ENCODE measurements around the gene C9orf40. TPM values are rescaled to one million over a fixed set of nuclear protein-coding genes. Genes with fewer than 3 reads are reported as not detected.

C9orf40 gene
- total RNA-seq, 3 donors from 2014 or later (not counting 1 experiment from before 2014, with no cell fraction given): 1.8 to 3.9 (median 3.6) TPM

DNA sequence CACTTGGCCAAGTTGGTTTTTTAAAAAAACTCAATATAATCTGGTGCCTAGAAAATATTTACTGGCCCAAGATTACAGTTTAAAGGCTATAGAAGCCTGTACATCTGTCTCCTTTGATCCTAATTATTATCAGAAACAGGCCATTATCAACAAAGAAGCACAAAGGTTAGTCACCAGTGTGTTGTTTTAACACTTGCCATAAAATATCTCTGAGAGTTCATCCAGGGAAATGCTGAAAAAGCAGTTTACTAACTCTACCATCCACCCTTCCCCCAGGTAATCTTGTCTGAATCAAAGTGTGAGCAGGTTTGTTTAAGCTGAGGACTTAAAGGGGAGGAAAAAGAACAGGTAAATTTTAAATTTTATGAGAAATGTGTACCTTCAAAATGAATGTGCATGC is 51.7 kb downstream of the C9orf40 start:
- Histone ChIP-seq H3K4me3 (ENCODE audit: low read length) (no peak overlapping the region), H3K27me3 (ENCODE audit: control insufficient read depth, insufficient read depth, low read length) (no peaks in the 10 kb centered on the region), H3K4me1 (ENCODE audit: control insufficient read depth, insufficient read depth, low read length) (no peaks in the 10 kb centered on the region), H3K27ac (ENCODE audit: low read length) (no peak overlapping the region), H3K36me3 (ENCODE audit: control insufficient read depth, insufficient read depth, low read length) (no peaks in the 10 kb centered on the region), H3K9me3 (ENCODE audit: control insufficient read depth, insufficient read depth, low read length) (no peaks in the 10 kb centered on the region)
- intact Hi-C loops (cut with micrococcal nuclease): no loop called here
- Mint-ChIP-seq H3K4me3 (no peak overlapping the region), H3K27me3 (ENCODE audit: low read depth in 2 of 2) (peaks cover 6 to 14% of the 10 kb centered on the region in 2 donors), H3K36me3 (no peaks in the 10 kb centered on the region), H3K9me3 (no peaks in the 10 kb centered on the region), H3K27ac (no peak overlapping the region), H3K4me1 (no peaks in the 10 kb centered on the region)
- no peak for DNase-seq
- TF ChIP-seq, protein P1, sequence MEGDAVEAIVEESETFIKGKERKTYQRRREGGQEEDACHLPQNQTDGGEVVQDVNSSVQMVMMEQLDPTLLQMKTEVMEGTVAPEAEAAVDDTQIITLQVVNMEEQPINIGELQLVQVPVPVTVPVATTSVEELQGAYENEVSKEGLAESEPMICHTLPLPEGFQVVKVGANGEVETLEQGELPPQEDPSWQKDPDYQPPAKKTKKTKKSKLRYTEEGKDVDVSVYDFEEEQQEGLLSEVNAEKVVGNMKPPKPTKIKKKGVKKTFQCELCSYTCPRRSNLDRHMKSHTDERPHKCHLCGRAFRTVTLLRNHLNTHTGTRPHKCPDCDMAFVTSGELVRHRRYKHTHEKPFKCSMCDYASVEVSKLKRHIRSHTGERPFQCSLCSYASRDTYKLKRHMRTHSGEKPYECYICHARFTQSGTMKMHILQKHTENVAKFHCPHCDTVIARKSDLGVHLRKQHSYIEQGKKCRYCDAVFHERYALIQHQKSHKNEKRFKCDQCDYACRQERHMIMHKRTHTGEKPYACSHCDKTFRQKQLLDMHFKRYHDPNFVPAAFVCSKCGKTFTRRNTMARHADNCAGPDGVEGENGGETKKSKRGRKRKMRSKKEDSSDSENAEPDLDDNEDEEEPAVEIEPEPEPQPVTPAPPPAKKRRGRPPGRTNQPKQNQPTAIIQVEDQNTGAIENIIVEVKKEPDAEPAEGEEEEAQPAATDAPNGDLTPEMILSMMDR (IDR thresholded peaks at IDR 0.05): no peak
- no peak for ATAC-seq

Other genes with a start within 250 kb of the C9orf40 start
- gene TRPM6, start 65.0 kb downstream of the C9orf40 start, total RNA-seq: 10 to 100 TPM in 1 of 3 donors, under 1 TPM in 1, not detected in 1; 0.36 to 12.8 TPM
- gene CARNMT1, start 75.4 kb upstream of the C9orf40 start, total RNA-seq: 10 to 100 TPM; 21.2 to 27.8 (median 25.9) TPM
- 10 to 100 TPM; 23.7 to 52.0 (median 44.4) TPM for gene NMRK1, start 135.2 kb upstream of the C9orf40 start, total RNA-seq
- 100 to 1,000 TPM; 140 to 187 (median 177) TPM for gene OSTF1, start 135.6 kb upstream of the C9orf40 start, total RNA-seq

Data from natural killer cell (primary cell).